Activated CD4-positive, CD25-positive, alpha-beta regulatory T cell treated with anti-CD3 and anti-CD28 coated beads, Interleukin-2, amount 50 U/mL, for 24 hours (primary cell): ENCODE measurements around the gene GRID2.
"Not testable (repeated sequence)": the region's sequence is repeated elsewhere in the genome, so short reads cannot be mapped to it uniquely, and the experiment has no call there.

Experiments used
- ATAC-seq, 2 donors: fragments of 150-1000 bp; cut with Tn5 transposase; one replicate each; pipeline ENCODE4 v1.10.0; 2021; ENCODE audit warnings: mild to moderate bottlenecking in 1 of 2, moderate library complexity in 1 of 2

The GRID2 gene

DNA sequence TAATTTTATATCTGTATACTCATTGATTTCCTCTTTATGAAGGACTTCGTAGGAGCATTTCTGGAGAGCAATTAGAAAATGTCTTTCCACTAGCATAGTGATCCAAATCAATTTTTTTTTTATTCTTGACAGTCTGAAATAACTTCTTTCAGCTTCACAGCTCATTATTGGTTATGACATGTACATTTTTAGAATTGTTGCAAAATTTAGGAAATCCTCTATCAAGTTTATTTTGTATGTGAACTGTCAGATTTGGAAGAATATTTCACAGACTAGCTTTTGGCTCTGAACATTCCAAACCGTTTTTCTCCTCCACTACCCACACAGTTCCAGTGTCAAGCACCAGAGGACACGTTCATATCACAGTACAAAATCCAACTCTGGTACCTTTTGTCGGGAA is 1275.2 kb downstream of the GRID2 start:
- ATAC-seq = no peak

DNA sequence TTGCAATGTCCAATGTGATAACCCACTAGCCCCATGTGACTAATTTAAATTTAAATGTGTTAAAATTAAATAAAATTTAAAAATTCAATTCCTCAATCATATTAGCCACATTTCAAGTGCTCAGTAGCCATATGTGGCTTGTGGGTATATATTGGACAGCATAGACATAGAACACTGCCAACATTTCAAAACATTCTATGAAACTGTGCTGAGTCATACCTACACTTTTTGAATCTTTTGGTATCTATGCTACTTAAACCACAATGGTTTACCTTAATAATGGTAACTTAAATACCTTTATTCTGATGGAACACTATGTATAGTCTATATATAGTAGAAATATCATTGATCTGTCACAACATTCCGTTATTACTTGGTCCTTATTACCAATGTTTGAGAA is 1301.4 kb downstream of the GRID2 start:
- ATAC-seq = no peak

- ATAC-seq = no peak
These were observed 1313.8 kb downstream of the GRID2 start for GRCh38 chr4:93617606-93618005.

DNA sequence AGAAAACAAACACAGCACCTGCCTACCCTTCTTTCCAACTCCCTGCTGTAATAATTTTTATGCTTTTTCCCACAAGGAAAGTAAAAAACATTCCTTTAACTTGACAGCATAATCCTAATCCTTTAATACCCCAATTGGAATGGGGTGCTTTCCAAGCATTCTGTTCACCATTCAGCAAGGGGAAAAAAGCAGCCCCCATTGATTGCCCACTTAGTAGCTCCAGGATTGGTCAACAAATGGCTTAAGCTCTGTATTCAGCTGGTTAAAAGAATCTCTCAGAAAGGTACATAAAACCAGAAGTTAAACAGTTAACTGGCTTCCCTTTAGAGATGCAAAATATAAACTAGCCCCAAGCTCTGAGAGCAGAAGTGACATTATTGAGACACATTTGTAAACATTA is 1330.0 kb downstream of the GRID2 start:
- ATAC-seq = no peak

DNA sequence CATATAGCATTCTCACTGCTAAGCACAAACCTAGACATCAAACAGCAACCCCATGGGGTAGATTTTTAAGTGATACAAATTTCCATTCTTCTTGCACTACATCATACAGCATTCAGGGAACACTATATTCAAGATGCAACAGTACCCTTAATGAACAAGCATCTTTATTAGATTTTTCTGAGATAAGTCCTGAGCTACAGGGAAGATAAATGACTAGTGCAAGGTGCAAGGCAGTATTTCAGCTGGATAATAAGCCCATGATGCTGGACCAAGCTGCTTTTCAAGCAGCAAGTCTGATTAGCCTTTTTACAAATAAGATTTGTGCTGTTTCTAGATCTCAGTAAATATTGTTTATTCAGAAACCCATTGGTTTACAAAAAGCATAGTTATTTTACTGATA is 1332.2 kb downstream of the GRID2 start:
- no peak for ATAC-seq

- no peak for ATAC-seq
These were observed 1341.4 kb downstream of the GRID2 start for GRCh38 chr4:93645120-93645519.

DNA sequence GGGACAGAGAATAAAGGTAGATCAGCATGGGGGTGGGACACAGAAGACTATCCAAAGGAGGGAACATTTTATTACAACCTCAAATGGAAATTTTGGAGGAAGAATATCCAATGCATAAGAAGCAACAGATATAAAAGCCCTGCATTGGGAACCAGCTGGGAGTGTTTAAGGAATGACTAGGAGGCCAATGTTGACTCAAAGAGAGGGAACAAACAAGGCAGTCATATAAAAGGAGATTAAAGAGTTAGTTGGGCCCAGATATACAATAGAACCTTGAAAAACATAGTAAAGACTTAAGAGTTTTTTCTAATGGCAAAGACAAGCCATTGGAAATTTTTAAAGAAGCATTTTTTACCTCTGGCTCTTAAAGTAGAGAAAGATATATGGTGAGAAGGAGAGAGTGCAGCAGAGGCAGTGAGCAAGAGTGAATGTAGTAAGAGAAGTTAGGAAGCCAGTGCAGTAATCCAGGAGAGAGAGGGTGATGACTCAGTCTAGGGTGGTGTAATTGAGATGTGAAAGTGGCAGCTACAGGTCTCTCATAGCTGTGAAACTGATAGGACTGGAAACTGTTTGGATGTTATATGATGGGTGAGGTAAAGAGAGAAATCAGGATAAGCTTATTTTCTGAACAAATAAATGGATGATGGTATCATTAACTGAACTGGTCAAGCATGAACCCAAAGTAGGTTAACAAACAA is 1342.6 kb downstream of the GRID2 start:
- ATAC-seq = no peak

DNA sequence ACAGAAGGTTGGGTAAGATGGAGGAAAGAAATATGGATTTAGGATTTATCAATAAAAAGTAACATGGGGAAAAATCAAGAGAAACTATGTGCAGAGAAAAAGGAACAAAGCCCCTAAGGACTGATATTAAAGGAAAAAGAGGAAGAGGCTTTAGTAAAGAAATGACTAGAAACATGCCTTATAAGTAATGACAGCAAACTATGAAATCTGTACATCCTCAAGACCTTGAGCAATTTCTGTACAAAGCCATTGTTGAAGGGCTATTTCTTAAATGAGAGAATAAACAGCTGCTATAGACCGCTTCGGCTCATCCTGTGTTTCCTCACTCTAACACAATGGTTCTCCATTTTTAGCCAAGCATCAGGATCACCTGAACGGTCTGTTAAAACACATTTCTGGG is 1344.5 kb downstream of the GRID2 start:
- ATAC-seq = no peak

GRCh38 chr4:93649828-93650227 is 1346.1 kb downstream of the GRID2 start:
- ATAC-seq = no peak

DNA sequence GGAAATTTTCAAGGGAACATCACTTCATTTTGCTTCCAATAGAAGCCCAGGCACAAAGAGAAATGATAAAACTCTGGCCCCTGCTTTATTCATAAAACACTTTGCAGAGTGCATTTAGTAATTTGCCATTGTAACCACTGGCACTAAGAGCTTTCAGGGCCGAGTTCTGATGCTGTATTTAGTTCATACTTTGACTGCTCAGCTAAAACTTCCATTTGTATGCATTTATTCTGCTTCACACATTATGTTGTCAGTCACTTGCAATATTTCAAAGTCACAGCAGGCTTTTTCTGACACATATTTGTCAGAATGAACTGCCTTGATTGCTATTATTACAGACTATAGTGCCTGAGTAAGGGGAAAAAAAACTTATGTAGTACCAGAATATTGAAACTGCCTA is 1350.4 kb downstream of the GRID2 start:
- ATAC-seq = no peak

DNA sequence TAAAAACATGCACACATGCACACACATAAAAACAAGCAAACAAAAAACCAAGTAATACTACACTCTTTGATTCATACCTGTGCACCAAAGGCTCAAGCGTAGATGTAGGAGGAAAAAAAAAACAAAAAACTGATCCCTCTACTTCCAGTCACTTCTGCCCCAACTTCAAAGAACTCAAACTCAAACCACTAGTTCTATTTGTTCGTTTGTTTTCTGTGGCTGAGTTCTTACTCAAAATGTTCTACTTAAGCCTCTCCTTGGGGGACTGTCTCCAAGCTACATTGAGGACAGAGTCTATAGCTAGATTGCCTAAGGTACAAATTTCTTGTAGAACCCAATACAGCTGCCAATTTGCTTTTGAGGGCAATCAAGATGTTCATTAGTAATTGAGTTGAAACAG is 1353.8 kb downstream of the GRID2 start:
- no peak for ATAC-seq

- no peak for ATAC-seq
These were observed 1354.7 kb downstream of the GRID2 start for GRCh38 chr4:93658443-93658842.

- ATAC-seq = no peak
These were observed 1355.9 kb downstream of the GRID2 start for GRCh38 chr4:93659629-93660028.

GRCh38 chr4:93660036-93660435 is 1356.3 kb downstream of the GRID2 start:
- ATAC-seq = no peak

- no peak for ATAC-seq
These were observed 1366.7 kb downstream of the GRID2 start for GRCh38 chr4:93670434-93670833.

GRCh38 chr4:93671093-93671492 is 1367.3 kb downstream of the GRID2 start:
- no peak for ATAC-seq

- not testable (repeated sequence) for ATAC-seq
These were observed 1373.2 kb downstream of the GRID2 start for GRCh38 chr4:93676937-93677336.

- ATAC-seq = no peak
These were observed 1380.8 kb downstream of the GRID2 start for GRCh38 chr4:93684571-93684970.

GRCh38 chr4:93687304-93687703 is 1383.5 kb downstream of the GRID2 start:
- ATAC-seq = no peak

- no peak for ATAC-seq
These were observed 1385.2 kb downstream of the GRID2 start for GRCh38 chr4:93688978-93689377.

DNA sequence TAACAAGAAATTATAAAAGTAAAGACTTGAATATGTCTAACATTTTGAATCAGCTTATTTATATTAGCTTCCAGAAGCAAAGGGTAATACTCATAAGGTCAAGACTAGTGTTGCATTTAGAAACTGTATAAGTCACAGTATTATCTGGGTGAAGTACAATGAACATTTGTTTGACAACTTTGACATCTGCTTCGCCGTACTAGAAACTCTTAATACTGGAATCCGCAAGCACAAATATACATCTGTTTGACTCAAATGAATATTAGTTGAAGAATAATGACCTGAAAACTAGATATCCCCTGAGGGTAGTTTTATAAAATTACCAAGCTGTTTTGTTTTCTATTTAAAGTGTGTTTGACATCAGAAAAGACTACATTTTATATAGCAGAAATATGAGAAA is 1389.4 kb downstream of the GRID2 start:
- no peak for ATAC-seq

DNA sequence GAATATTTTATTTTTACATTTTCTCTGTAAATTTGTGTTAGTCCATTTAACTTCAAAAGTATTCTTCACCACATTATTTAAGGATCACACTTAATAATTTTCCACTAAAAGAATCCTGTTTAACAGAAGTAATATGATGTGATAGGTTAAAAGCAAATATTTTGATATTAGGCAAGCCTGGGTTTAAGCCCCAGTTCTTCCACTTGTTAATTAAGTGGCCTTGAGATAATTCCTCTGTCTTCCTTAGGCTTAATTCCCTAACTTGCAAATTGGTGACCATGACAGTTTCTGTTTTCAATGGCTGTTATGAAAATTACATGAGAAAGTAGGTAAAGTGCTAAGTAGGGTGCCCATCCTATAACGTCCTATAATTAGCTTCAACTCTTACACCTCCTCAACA is 1394.9 kb downstream of the GRID2 start:
- ATAC-seq = no peak

- no peak for ATAC-seq
These were observed 1396.8 kb downstream of the GRID2 start for GRCh38 chr4:93700571-93700970.

DNA sequence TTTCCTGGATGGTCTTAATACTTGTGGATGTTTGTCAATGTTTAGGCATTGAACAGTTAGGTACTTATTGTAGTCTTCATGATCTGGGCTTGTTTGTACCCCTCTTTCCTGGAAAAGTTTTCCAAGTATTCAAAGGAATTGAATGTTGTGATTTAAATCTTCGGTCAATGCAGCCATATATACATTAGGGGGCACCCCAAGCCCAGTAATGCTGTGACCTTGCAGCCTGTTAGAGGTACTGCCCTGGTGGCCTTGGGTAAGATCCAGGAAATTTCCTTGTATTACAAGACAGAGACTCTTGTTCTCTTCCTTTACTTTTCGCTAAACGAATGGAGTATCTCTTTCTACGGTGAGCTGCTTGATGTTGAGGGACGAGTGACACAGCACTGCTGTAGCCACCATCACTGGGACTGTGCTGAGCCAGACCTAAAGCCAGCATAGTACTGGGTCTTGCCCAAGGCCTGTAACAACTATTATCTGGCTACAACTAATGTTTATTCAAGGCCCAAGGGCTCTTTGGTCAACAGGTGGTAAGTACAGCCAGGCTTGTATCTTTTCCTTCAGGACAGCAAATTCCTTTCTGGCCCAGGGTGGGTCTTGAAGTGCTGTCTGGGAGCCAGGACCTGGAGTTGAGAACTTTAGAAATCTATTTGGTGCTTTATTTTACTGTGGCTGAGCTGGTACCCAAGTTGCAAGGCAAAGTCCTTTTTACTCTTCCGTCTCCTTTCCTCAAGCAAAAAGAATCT is 1406.5 kb downstream of the GRID2 start:
- ATAC-seq = no peak
